Subcutaneous abdominal adipose tissue (tissue), 5 donors: ENCODE measurements around the gene PRR15L.
A peak's percentile ranks its signal among the peaks of the same experiment; 100 is the strongest.

Experiments
- H3K27ac ChIP-seq: one replicate; pipeline ENCODE4 v1.7.0; 2013; ENCODE audit warnings: low read depth, mild to moderate bottlenecking, inconsistent platforms, low read length, moderate library complexity
- H3K27me3 ChIP-seq, 5 donors: one replicate each; pipeline ENCODE4 v1.7.0; 2013; ENCODE audit warnings: low read length in 5 of 5, inconsistent platforms in 1 of 5; ENCODE audit not compliant: control insufficient read depth in 5 of 5, insufficient read depth in 4 of 5
- H3K36me3 ChIP-seq, 5 donors: one replicate each; pipeline ENCODE4 v1.7.0; 2013; ENCODE audit warnings: low read length in 5 of 5; ENCODE audit not compliant: control insufficient read depth in 5 of 5, insufficient read depth in 5 of 5
- H3K4me1 ChIP-seq, 5 donors: one replicate each; pipeline ENCODE4 v1.7.0; 2013; ENCODE audit warnings: low read length in 5 of 5, mild to moderate bottlenecking in 3 of 5, moderate library complexity in 1 of 5; ENCODE audit not compliant: control insufficient read depth in 5 of 5, insufficient read depth in 5 of 5
- H3K4me3 ChIP-seq, 5 donors: one replicate each; pipeline ENCODE4 v1.7.0; 2013; ENCODE audit warnings: low read length in 5 of 5, low read depth in 1 of 5
- H3K9ac ChIP-seq, 5 donors: one replicate each; pipeline ENCODE4 v1.7.0; 2013; ENCODE audit warnings: low read length in 5 of 5, mild to moderate bottlenecking in 4 of 5, moderate library complexity in 3 of 5
- H3K9me3 ChIP-seq, 5 donors: one replicate each; pipeline ENCODE4 v1.7.0; 2013; ENCODE audit warnings: low read length in 5 of 5; ENCODE audit not compliant: control insufficient read depth in 5 of 5
- donor health status: healthy.
- donor health status: healthy.
- donor health status: healthy.
- donor health status: healthy.
- donor health status: healthy.

The PRR15L gene

GRCh38 chr17:47978324-47978723 lies 20.6 kb upstream of the PRR15L start:
- Histone ChIP-seq H3K36me3 (peaks cover 2 to 93% (median 91%) of the 10 kb centered on the region in 5 donors), H3K9me3 (no peaks in the 10 kb centered on the region), H3K27me3 (no peaks in the 10 kb centered on the region), H3K4me1 (peaks cover 0 to 23% (median 8%) of the 10 kb centered on the region in 5 donors), H3K9ac (no peak overlapping the region), H3K27ac (no peak overlapping the region), H3K4me3 (no peak overlapping the region)

GRCh38 chr17:47975823-47976205 lies 18.1 kb upstream of the PRR15L start:
- Histone ChIP-seq H3K36me3 (peaks cover 2 to 68% (median 66%) of the 10 kb centered on the region in 5 donors), H3K4me1 (peaks cover 0 to 18% (median 14%) of the 10 kb centered on the region in 5 donors), H3K27me3 (no peaks in the 10 kb centered on the region), H3K9me3 (no peaks in the 10 kb centered on the region), H3K27ac (no peak overlapping the region), H3K9ac (no peak overlapping the region), H3K4me3 (no peak overlapping the region)

- Histone ChIP-seq H3K9ac (no peak overlapping the region), H3K4me3 (no peak overlapping the region), H3K4me1 (peaks cover 0 to 18% (median 17%) of the 10 kb centered on the region in 5 donors), H3K9me3 (no peaks in the 10 kb centered on the region), H3K27me3 (no peaks in the 10 kb centered on the region), H3K27ac (no peak overlapping the region), H3K36me3 (peaks cover 2 to 63% (median 61%) of the 10 kb centered on the region in 5 donors)
These were observed 17.6 kb upstream of the PRR15L start for GRCh38 chr17:47975189-47975822.

- Histone ChIP-seq H3K9me3 (no peaks in the 10 kb centered on the region), H3K27me3 (no peaks in the 10 kb centered on the region), H3K4me1 (peaks cover 0 to 21% (median 20%) of the 10 kb centered on the region in 5 donors), H3K36me3 (peaks cover 2 to 46% (median 44%) of the 10 kb centered on the region in 5 donors), H3K4me3 (no peak overlapping the region), H3K27ac (no peak overlapping the region), H3K9ac (peak overlapping the region in 1 of 5 donors; percentile 7)
These were observed 15.9 kb upstream of the PRR15L start for GRCh38 chr17:47973541-47973940.

GRCh38 chr17:47970725-47971499 lies 13.2 kb upstream of the PRR15L start, which contains the start of gene CDK5RAP3:
CDK5RAP3 (plus strand) TSS chr17:47971113; CDS start chr17:47971147, 34 bp downstream.
- H3K27me3 ChIP-seq: no peaks in the 10 kb centered on the region
- H3K9me3 ChIP-seq: no peaks in the 10 kb centered on the region
- H3K9ac ChIP-seq: peak within 1 kb of the TSS; percentile 26 to 86 (median 81)
- H3K4me3 ChIP-seq: peak within 1 kb of the TSS; percentile 72 to 100 (median 95)
- H3K27ac ChIP-seq: peak within 1 kb of the TSS; percentile 30
- H3K36me3 ChIP-seq: peaks cover 2 to 25% (median 24%) of the 10 kb centered on the region in 5 donors
- H3K4me1 ChIP-seq: peaks cover 0 to 21% (median 20%) of the 10 kb centered on the region in 5 donors

- H3K4me3 ChIP-seq: peak overlapping the region; percentile 57 to 100 (median 72)
- peaks cover 2 to 18% (median 16%) of the 10 kb centered on the region in 5 donors for H3K36me3 ChIP-seq
- peaks cover 0 to 21% (median 20%) of the 10 kb centered on the region in 5 donors for H3K4me1 ChIP-seq
- H3K27ac ChIP-seq: no peak overlapping the region
- no peaks in the 10 kb centered on the region for H3K27me3 ChIP-seq
- H3K9me3 ChIP-seq: no peaks in the 10 kb centered on the region
- peak overlapping the region in 2 of 5 donors; percentile 9 to 44 for H3K9ac ChIP-seq
These were observed 12.4 kb upstream of the PRR15L start for GRCh38 chr17:47969930-47970724.

- no peak overlapping the region for H3K4me3 ChIP-seq
- H3K9me3 ChIP-seq: no peaks in the 10 kb centered on the region
- H3K27me3 ChIP-seq: no peaks in the 10 kb centered on the region
- H3K27ac ChIP-seq: no peak overlapping the region
- H3K4me1 ChIP-seq: peaks cover 0 to 21% (median 20%) of the 10 kb centered on the region in 5 donors
- H3K9ac ChIP-seq: no peak overlapping the region
- H3K36me3 ChIP-seq: peaks cover 2 to 6% (median 5%) of the 10 kb centered on the region in 5 donors
These were observed 11.2 kb upstream of the PRR15L start for GRCh38 chr17:47968836-47969235.

GRCh38 chr17:47967607-47968252 lies 10.0 kb upstream of the PRR15L start:
- Histone ChIP-seq H3K4me1 (peaks cover 0 to 21% (median 20%) of the 10 kb centered on the region in 5 donors), H3K27me3 (no peaks in the 10 kb centered on the region), H3K9me3 (no peaks in the 10 kb centered on the region), H3K9ac (peak overlapping the region in 1 of 5 donors; percentile 47), H3K27ac (no peak overlapping the region), H3K4me3 (no peak overlapping the region), H3K36me3 (no peaks in the 10 kb centered on the region)

- H3K4me1 ChIP-seq: peaks cover 0 to 9% (median 7%) of the 10 kb centered on the region in 5 donors
- H3K9me3 ChIP-seq: no peaks in the 10 kb centered on the region
- no peaks in the 10 kb centered on the region for H3K27me3 ChIP-seq
- H3K36me3 ChIP-seq: no peaks in the 10 kb centered on the region
- peak overlapping the region in 1 of 5 donors; percentile 30 for H3K9ac ChIP-seq
- no peak overlapping the region for H3K4me3 ChIP-seq
- H3K27ac ChIP-seq: no peak overlapping the region
These were observed 8.4 kb upstream of the PRR15L start for GRCh38 chr17:47966079-47966519.
